ENCODE measurements around the gene ZNF735.
"Not testable (repeated sequence)": the region's sequence is repeated elsewhere in the genome, so short reads cannot be mapped to it uniquely, and the experiment has no call there.

The ZNF735 gene

DNA sequence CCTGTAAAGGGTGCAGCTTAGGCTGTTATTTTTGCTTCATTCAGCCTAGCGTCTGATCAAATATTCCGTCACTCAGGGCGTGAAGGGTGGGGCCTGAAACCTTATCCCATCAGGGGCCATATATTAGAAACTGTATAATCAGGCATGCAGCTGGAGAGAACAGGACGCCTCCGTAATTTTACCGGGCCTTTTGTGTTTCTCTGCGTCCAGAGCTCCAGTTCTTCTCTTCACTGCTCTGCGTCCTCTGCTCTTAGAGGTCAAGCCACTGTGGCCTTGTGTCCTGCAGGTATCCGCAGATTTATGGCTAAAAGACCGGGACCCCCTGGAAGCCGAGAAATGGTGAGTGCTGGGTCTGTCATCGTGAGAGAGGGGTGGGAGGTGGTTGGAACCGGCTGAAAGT is at the start of gene ZNF735:
Gene ZNF735, plus strand, starts transcription at position 301 of the 400 bp plus-strand sequence. Its CDS starts 0 bp downstream, at position 301.
- no peak for DNase-seq (ENCODE audit: low read depth)

DNA sequence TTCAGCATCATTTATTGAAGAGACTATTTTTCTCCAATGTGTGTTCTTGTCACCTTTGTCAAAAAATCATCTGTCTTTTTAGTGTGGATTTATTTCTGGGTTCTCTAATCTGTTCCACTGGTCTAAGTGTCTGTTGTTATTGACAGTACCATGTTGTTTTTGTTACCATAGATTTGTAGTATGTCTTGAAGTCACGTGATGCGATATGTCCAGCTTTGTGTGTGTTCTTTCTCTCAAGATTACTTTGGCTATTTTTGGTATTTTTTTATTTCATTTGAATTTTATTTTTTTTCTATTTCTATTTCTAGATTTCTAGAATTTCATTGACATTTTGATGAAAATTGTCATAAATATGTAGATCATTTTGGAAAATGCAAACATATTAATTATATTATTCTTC is 36.0 kb upstream of the ZNF735 start:
- DNase-seq (ENCODE audit: low read depth) = not testable (repeated sequence)

DNA sequence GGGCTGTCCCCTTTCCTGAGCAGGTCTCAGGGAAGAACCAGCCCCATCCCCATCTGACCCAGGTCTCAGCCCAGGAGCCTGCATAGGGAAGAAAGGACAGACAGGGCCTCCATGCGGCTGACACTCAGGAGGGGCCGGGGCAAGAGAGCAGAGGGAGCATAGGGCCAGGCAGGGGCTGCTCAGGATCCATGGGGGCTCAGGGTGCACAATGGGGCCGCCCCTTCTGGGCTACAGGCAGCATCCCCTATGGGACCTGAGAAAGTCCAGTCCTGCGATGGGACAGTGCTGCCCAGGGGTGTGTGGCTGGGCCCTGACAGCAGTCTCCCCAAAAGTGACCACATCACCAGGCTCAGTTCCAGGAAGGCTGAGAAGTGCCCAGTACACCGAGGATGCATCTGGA is 32.7 kb upstream of the ZNF735 start:
- DNase-seq (ENCODE audit: low read depth) = no peak

DNA sequence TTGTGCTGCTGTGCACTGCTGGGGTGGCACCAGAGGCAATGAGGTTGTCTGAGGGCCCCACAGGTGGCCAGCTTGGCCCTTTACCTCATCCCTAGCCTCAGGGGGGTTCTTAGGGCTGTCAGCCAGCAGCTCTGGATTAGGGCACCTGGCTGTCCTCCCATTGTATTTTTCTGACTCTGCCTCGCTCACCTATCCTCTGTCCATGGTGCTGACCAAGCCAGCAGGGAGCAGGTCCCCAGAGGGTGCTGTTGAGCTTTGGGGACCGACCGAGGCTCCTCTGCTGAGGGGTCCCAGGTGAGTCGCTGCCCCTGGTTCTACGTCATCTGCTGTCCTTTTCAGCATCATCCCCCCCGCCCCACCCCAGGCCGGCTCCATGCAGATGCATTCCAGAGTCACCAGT is 32.1 kb upstream of the ZNF735 start:
- DNase-seq (ENCODE audit: low read depth) = no peak

DNA sequence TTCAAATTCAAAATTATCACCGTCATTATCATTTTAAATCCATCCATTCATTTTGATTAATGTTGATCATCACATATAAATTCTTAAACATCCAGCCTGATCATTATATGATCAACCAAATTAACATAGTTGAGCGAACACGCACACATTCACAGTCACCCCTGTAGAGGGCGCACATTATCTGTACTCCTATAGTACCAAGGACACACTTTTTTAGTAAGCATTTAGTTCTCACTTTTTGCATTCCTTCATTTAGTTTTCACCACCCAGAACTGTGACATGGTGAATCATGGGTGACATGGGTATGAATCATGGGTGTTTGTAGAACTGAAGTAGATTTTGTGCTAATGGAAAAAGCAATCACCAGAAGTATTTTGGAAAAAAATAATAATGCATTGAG is 26.0 kb upstream of the ZNF735 start:
- DNase-seq (ENCODE audit: low read depth) = no peak

DNA sequence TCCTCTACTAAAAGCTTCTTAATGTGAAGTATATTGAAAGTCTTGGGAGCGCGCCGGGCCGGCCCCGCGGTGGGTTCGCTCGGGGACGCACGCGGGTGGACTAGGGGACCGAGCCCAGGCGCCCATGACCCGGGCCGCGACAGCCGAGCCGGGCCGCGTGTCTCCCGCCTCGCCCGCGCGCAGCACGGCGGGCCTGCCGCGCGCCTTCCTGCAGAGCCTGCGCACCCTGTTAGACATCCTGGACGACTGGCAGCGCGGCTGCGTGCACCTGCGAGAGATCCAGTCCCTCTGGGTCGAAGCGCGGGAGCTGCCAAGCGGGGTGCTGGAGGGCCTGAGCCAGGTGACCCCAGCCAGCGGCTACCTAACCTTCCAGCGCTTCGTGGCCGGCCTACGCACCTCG is 25.4 kb upstream of the ZNF735 start:
- DNase-seq (ENCODE audit: low read depth) = no peak

DNA sequence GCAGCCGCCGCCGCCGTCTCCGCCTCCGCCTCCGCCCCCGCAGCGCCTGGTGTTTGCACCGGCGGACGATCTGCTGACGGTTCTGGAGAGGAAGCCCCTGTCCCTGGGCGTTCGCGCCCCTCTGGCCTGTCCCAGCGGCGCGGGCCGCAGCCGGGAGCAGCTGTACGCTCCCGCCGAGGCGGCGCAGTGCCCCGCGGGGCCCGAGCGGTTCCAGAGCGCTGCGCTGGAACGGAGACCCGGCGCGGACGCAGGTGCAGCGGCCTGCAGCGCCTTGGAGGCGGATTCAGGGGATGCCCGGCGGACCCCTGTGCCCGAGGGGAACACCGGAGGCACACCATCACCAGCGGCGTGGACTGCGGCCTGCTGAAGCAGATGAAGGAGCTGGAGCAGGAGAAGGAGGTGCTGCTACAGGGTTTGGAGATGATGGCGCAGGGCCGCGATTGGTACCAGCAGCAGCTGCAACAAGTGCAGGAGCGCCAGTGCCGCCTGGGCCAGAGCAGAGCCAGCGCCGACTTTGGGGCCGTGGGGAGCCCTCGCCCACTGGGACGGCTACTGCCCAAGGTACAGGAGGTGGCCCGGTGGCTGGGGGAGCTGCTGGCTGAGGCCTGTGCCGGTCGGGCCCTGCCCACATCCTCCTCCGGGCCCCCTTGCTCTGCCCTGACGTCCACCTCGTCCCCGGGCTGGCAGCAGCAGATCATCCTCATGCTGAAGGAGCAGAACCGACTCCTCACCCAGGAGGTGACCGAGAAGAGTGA is 24.8 kb upstream of the ZNF735 start:
- DNase-seq (ENCODE audit: low read depth) = no peak

DNA sequence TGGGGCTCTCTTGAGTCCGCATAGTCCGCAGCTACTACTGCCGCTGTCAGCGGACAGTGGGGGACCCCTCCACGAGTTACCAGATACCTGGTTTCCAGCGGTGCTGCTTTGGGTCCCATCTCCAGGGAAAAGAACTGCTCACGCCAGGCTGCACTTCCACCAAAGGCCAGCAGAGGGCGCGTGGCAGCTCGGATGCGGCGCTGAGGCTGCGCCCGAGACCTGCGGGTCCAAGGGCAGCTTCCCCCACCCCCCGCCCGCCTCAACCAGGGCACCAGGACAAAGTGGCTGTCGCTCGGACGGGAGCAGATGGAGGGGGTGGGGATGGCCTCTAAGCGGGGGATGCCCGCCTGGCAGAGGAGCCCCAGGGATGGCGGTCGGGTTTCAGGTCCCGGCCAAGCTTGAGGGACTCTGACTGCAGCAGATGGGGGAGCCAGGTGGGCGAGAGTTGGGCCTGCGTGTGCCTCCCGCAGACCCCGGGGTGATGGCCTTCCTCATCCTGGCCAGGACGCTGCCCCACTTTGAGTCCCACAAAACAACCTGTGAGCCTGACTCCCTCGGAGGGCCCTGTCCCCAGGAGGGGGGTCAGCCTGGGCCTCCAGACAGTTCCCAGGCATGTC is 23.8 kb upstream of the ZNF735 start:
- no peak for DNase-seq (ENCODE audit: low read depth)

DNA sequence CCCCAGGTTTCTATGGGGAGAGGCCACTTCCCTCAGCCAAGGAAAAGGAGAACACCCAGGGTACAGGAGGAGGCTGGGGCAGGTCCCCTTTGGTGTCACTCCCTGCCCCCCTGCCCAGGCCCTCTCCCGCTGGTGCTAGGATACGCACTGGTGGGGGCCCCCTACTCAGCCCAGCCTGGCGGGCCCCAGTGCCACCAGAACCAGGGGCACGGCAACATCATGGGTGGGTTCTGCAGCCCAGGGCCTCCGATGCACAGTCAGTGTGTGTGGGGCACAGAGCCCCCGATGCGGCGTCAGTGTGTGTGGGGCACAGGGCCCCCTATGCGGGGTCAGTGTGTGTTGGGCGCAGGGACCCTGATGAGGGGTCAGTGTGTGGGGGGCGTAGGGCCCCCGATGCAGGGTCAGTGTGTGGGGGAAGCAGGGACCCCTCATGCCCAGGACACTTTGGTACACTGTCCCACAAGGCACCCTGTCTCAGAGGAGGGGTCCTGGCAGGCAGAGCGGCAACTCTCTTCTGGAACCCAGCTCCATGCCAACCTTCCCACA is 23.1 kb upstream of the ZNF735 start:
- DNase-seq (ENCODE audit: low read depth) = no peak

DNA sequence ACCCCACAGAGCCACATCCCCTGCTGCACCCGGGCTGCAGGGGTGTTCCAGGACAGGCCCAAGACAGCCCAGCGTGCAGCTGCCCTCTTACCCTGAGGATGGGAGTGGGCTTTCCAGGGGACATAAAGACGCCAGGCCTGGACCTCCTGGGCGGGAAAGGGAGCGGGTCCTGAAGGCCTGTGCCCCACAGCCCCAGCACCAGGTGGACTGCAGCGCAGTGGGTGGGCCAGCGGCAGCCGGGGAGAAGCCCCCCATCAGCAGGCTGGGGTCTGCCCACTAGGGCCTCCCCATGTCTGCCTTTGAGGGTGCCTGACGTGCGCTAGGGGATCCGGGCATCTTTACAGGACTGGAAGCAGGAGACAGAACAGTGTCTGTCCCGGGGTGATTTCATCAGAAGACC is 22.6 kb upstream of the ZNF735 start:
- no peak for DNase-seq (ENCODE audit: low read depth)

DNA sequence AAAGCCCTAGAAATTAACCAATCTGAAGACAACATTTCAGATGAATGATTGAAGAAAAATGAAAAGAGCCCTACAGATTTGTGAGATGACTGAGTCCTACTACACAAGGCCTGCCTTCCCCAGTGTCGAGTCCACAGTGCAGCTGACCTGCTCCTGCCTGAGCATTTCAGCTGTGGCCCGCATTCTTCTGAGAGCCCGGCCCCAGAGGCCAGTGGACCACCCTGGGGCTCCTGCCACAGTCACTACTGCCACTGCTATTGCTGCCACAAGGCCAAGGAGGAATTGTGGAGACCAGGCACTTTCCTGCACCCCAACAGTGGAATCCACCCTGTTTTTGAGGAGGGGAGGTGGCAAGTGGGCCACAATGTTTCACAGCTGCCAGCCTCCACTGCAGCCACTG is 19.6 kb upstream of the ZNF735 start:
- no peak for DNase-seq (ENCODE audit: low read depth)

DNA sequence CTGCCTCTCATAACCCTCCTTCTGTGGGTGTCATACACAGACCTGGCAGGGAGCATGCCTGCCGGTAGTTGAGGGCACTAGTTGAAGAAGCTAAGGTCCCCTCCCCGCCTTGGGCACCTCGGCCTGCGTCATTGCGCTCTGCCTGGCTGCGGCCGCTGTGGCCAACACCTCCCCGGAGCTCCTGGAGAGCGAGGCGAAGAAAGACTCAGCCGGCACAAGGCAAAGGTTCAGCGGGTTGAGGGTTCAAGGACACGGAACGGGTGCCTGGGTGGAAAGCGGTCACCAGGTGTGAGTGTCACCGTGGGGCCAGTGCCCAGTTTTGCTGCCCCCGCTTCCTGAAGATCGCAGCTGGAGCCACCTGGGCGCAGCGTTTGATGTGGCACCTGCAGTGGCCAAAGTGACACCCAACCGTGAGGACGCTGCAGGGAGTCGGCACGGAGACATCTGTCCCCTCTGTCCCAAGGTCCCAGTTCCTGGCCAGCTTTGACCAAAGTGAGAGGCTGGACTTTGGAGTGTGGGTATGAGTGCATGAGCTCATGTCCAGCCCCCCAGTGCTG is 14.8 kb upstream of the ZNF735 start:
- DNase-seq (ENCODE audit: low read depth) = no peak

DNA sequence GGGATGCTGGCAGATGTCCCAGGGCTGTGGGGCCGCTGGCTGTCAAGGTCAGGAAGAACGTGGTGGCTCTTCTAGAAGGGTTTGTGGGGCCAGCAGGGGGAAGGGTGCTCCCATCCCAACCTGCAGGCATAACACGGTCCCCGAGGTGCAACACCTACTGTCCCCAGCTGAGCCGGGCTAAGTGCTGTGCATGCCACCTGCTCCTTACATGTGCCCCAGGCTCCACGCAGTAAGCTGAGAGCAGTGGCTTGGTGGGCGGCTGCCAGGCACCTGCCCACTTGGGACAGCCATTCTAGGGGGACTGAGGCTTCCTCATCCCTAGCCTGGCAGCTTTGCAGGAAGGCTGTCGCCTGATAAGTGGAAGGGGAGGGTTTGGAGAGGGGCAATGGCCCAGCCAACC is 14.2 kb upstream of the ZNF735 start:
- no peak for DNase-seq (ENCODE audit: low read depth)

DNA sequence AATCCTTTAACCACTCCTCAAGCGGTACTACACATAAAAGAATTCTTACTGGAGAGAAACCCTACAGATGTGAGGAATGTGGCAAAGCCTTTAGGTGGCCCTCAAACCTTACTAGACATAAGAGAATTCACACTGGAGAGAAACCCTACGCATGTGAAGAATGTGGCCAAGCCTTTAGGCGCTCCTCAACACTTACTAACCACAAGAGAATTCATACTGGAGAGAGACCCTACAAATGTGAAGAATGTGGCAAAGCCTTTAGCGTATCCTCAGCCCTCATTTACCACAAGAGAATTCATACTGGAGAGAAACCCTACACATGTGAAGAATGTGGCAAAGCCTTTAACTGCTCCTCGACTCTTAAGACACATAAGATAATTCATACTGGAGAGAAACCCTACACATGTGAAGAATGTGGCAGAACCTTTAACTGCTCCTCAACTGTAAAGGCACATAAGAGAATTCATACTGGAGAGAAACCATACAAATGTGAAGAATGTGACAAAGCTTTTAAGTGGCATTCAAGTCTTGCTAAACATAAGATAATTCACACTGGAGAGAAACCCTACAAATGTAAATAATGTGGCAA is 12.8 kb downstream of the ZNF735 start:
- not testable (repeated sequence) for DNase-seq (ENCODE audit: low read depth)

DNA sequence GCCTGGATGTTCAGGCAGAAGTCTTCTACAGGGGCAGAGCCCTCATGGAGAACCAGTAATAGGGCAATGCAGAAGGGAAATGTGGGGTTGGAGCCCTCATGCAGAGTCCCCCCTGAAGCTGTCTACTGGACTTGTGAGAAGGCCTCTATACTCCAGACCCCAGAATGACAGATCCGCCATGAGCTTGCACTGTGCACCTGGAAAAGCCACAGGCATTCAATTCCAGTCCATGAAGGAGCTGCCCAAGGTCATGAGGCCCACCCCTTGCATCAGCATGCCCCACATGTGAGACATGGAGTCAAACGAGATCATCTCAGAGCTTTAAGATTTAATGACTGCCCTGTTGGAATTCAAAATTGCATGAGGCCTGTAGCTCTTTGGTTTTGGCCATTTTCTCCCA is 16.4 kb downstream of the ZNF735 start:
- DNase-seq (ENCODE audit: low read depth) = no peak

DNA sequence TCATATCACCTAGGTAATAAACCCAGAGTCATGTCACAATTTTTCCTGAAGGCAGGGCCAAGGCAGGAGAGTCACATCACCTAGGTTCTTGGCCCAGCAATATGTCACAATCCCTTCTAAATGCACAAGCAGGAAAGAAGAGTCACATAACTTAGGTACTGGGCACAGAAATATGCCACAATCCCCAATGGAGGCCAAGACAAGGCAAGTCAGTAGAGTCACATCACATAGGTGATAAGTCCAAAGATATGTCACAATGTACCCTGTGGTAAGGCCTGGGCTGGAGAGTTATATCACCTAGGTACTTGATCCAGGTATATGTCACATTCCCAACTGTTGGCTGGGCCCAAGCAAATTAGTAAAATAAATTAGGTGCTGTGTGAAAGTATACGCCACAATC is 21.2 kb downstream of the ZNF735 start, which contains the start of gene ZNF679:
Gene ZNF679, plus strand, starts transcription at position 301 of the 400 bp plus-strand sequence. CDS start 20,644 bp downstream, outside the sequence.
- not testable (repeated sequence) for DNase-seq (ENCODE audit: low read depth)

DNA sequence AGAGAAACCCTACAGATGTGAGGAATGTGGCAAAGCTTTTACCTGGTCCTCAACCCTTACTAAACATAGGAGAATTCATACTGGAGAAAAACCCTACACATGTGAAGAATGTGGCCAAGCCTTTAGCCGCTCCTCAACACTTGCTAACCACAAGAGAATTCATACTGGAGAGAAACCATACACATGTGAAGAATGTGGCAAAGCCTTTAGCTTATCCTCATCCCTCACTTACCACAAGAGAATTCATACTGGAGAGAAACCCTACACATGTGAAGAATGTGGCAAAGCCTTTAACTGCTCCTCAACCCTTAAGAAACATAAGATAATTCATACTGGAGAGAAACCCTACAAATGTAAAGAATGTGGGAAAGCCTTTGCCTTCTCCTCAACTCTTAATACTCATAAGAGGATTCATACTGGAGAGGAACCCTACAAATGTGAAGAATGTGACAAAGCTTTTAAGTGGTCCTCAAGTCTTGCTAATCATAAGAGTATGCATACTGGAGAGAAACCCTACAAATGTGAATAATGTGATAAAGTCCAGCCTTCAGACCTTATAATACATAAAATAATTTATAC is 59.4 kb downstream of the ZNF735 start:
- no peak for DNase-seq (ENCODE audit: low read depth)

Data from stimulated activated CD8-positive, alpha-beta memory T cell treated with anti-CD3 and anti-CD28 coated beads, Interleukin-12 subunit alpha, Interleukin-12 subunit beta, amount 100 ng/mL, for 1 hour (primary cell).